Panc1 (cell line): ENCODE results near the gene LYZL2. TPM values are rescaled to one million over a fixed set of nuclear protein-coding genes. Genes with fewer than 3 reads are reported as not detected.
A peak's percentile ranks its signal among the peaks of the same experiment; 100 is the strongest.

Experiments used
- ATAC-seq: fragments of 200-7000 bp; cut with Tn5 transposase; 2 replicates; pipeline ENCODE4 v1.9.1; 2020; ENCODE audit warnings: mild to moderate bottlenecking, moderate library complexity
- BruUV-seq: library from RNA; stranded (reverse); fragments of 400-500 nt; replicated peaks from 2 replicates; lab custom pipeline; 2021; lab: Mats Ljungman, UMichigan
- CTCF ChIA-PET: fragments of 300-600 bp; sonication (Branson Sonifier 250); formaldehyde crosslinking; loops from one replicate; lab custom pipeline; 2022; ENCODE audit warnings: antibody characterized with exemption; lab: Charles Lee
- POLR2A ChIA-PET: fragments of 300-600 bp; sonication (Branson Sonifier 250); formaldehyde crosslinking; loops from one replicate; lab custom pipeline; 2022; ENCODE audit warnings: antibody characterized with exemption; lab: Charles Lee
- DNase-seq: peaks from one replicate; pipeline ENCODE4 v3.0.0-alpha.2; 2010; ENCODE audit warnings: low read depth, low spot score
- H3K27ac ChIP-seq: 2 replicates; pipeline ENCODE4 v1.5.1; 2011; ENCODE audit warnings: mild to moderate bottlenecking, low read length, inconsistent platforms
- H3K27me3 ChIP-seq: fragments of 200-500 bp; sonication (Bioruptor generic); 2 replicates; pipeline ENCODE4 v1.6.0; 2014; ENCODE audit warnings: low read length, inconsistent platforms; ENCODE audit not compliant: control insufficient read depth, insufficient read depth
- H3K36me3 ChIP-seq: fragments of 200-500 bp; sonication (Bioruptor generic); 2 replicates; pipeline ENCODE4 v1.5.1; 2014; ENCODE audit warnings: inconsistent platforms, mild to moderate bottlenecking, low read length, moderate library complexity; ENCODE audit not compliant: control insufficient read depth, insufficient read depth
- H3K4me1 ChIP-seq: 2 replicates; pipeline ENCODE4 v1.5.1; 2011; ENCODE audit warnings: inconsistent platforms, mild to moderate bottlenecking, low read length, moderate library complexity; ENCODE audit not compliant: control insufficient read depth, insufficient read depth
- H3K4me3 ChIP-seq, 2 experiments: 2 replicates each; pipeline ENCODE4 v1.5.1; 2011 to 2012; ENCODE audit warnings: low read depth in 2 of 2, low read length in 2 of 2, mild to moderate bottlenecking in 2 of 2, inconsistent platforms in 1 of 2, moderate library complexity in 1 of 2
- H3K9me3 ChIP-seq: fragments of 200-500 bp; sonication (Bioruptor generic); 2 replicates; pipeline ENCODE4 v1.5.1; 2014; ENCODE audit warnings: low read depth, mild to moderate bottlenecking, inconsistent platforms, low read length, moderate library complexity; ENCODE audit not compliant: control insufficient read depth, insufficient read depth
- REST ChIP-seq, 2 experiments: IDR thresholded peaks; 2 replicates each; pipeline ENCODE4 v1.6.1; 2011 to 2012; ENCODE audit warnings: low read depth in 2 of 2, control low read depth in 1 of 2, low read length in 1 of 2, mild to moderate bottlenecking in 1 of 2, moderate library complexity in 1 of 2; ENCODE audit not compliant: insufficient read depth in 1 of 2
- SIN3A ChIP-seq: IDR thresholded peaks from 2 replicates; pipeline ENCODE4 v1.6.1; 2012; ENCODE audit warnings: low read depth, mild to moderate bottlenecking, low read length, moderate library complexity, borderline replicate concordance; ENCODE audit not compliant: insufficient read depth
- TCF7L2 ChIP-seq: IDR thresholded peaks from 2 replicates; pipeline ENCODE4 v1.6.1; 2011; ENCODE audit warnings: mild to moderate bottlenecking, low read depth, low read length, inconsistent platforms
- in situ Hi-C: cut with HindIII; loops from 2 replicates; pipeline ENCODE4 v1.10.0; 2016; ENCODE audit warnings: low sequenced_read_pairs, low pct_unique_long_range_greater_than_20kb
- intact Hi-C: fragments of 100-400 bp; cut with micrococcal nuclease; formaldehyde crosslinking; loops from one replicate; pipeline ENCODE4 v1.10.0; 2022; ENCODE audit not compliant: unreplicated experiment
- total RNA-seq: library from RNA; stranded (reverse); gene quantifications from one replicate; pipeline ENCODE4 v1.2.1, GENCODE V29; 2021; ENCODE audit not compliant: unreplicated experiment
- TF ChIP-seq, protein P1 (sequence below): fragments of 450-650 bp; IDR thresholded peaks from 2 replicates; pipeline ENCODE4 v1.5.1; 2017; ENCODE audit warnings: mild to moderate bottlenecking

LYZL2 gene
- total RNA-seq, 1 experiment from 2014 or later = not detected

DNA sequence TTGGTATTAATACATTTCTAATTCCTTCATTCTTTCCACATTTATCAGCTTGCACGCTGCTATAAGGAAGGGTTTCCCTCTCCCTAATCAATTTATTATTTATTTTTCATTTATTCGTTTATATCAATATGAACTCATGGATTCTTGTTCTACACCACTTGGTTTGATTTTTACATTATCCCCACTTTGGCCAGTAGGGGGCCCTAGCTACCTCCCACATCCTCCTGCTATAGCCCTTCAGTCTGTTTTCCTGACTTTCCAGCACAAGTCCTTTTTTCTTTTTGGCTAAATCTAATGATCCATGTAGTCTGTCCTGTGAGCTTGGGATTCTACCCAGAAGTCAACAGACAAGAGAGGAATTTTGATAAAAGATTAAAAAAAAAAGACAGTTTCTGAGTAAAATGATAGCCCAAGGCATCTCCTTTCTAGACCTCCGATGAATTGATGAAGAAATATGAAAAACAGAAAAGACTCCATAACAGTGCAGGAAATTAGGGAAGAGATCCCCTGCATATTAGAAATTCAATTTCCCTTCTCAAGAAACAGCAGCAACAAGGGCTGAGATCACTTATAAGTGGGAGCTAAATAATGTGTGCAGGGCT lies 47.7 kb downstream of the LYZL2 start:
- Histone ChIP-seq H3K4me3 (no peak overlapping the region), H3K27me3 (no peaks in the 10 kb centered on the region), H3K27ac (no peak overlapping the region), H3K36me3 (no peaks in the 10 kb centered on the region), H3K9me3 (no peaks in the 10 kb centered on the region), H3K4me1 (no peaks in the 10 kb centered on the region)
- POLR2A ChIA-PET = no interaction called here
- 0 out of 2 replicates have a peak, but pooled peaks have one; percentile 67 for ATAC-seq
- intact Hi-C loops (no loop called here), in situ Hi-C loops (no loop called here)
- TF ChIP-seq REST (IDR thresholded peaks at IDR 0.05; ENCODE audit: insufficient read depth in 1 of 2, low read depth in 2 of 2, low read length in 1 of 2) (no peak), TCF7L2 (no peak)
- TF ChIP-seq, protein P1, sequence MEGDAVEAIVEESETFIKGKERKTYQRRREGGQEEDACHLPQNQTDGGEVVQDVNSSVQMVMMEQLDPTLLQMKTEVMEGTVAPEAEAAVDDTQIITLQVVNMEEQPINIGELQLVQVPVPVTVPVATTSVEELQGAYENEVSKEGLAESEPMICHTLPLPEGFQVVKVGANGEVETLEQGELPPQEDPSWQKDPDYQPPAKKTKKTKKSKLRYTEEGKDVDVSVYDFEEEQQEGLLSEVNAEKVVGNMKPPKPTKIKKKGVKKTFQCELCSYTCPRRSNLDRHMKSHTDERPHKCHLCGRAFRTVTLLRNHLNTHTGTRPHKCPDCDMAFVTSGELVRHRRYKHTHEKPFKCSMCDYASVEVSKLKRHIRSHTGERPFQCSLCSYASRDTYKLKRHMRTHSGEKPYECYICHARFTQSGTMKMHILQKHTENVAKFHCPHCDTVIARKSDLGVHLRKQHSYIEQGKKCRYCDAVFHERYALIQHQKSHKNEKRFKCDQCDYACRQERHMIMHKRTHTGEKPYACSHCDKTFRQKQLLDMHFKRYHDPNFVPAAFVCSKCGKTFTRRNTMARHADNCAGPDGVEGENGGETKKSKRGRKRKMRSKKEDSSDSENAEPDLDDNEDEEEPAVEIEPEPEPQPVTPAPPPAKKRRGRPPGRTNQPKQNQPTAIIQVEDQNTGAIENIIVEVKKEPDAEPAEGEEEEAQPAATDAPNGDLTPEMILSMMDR = peak; percentile 85
- DNase-seq = no peak
- BruUV-seq = no TSS peak
- CTCF ChIA-PET = interaction anchor here (0.7 to 1.4 kb wide), 6 partner anchors 9 to 227 kb away, joined by 3 to 10 read pairs (median 8); no protein-coding TSS in a partner anchor

DNA sequence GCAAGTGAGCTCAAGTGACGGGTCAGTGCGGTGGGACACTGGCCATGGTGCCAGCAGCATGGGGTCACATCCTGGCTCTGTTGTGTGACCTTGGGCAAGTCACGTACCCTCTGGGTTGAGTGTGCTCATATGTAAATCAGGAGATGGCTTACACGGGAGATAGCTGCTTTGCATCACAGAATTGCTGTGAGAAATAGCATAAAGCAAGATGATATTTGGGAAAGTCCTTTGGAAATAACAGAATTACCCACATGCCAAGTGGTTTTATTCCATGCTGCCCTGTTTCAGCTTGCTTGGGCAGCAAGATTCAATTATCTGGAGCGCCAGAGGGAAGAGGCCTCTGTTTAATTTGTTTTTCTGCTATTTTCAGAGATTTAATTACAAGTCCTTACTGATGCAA lies 48.9 kb downstream of the LYZL2 start:
- in situ Hi-C loops (no loop called here), intact Hi-C loops (no loop called here)
- no TSS peak for BruUV-seq
- Histone ChIP-seq H3K36me3 (no peaks in the 10 kb centered on the region), H3K4me1 (no peaks in the 10 kb centered on the region), H3K27ac (no peak overlapping the region), H3K9me3 (no peaks in the 10 kb centered on the region), H3K27me3 (no peaks in the 10 kb centered on the region), H3K4me3 (no peak overlapping the region)
- TF ChIP-seq, protein P1 = no peak
- TF ChIP-seq SIN3A (no peak), TCF7L2 (no peak)
- ATAC-seq = no peak
- ChIA-PET POLR2A (no interaction called here), CTCF (interaction anchor here (0.9 to 1.4 kb wide), 2 partner anchors 10 to 74 kb away, joined by 4 to 10 read pairs; no protein-coding TSS in a partner anchor)
- no peak for DNase-seq
